GM12892 (cell line): ENCODE measurements around the gene VSIG10L2.
A peak's percentile ranks its signal among the peaks of the same experiment; 100 is the strongest.

ENCODE experiments used
- DNase-seq: peaks from one replicate; pipeline ENCODE4 v3.0.0; 2011; ENCODE audit not compliant: insufficient read length
- FAIRE-seq: peaks from 2 replicates; lab custom pipeline; 2011; peaks lifted over from hg19 to GRCh38; lab: Jason Lieb, UNC
- POLR2A ChIP-seq: IDR thresholded peaks from 2 replicates; pipeline ENCODE4 v1.6.1; 2011; ENCODE audit warnings: low read depth, low read length, control low read depth
- POLR2AphosphoS5 ChIP-seq: IDR thresholded peaks from 2 replicates; pipeline ENCODE4 v1.6.1; 2011; ENCODE audit warnings: low read depth, low read length, control low read depth
- TAF1 ChIP-seq: IDR thresholded peaks from 2 replicates; pipeline ENCODE4 v1.6.1; 2011; ENCODE audit warnings: low read depth, mild to moderate bottlenecking, control low read depth, low read length, borderline replicate concordance

Gene VSIG10L2

GRCh38 chr11:125918140-125918840 is 27.6 kb upstream of the VSIG10L2 start:
- FAIRE-seq (no peak), DNase-seq (no peak)
- TF ChIP-seq POLR2AphosphoS5 = no peak
- no peak for TF ChIP-seq TAF1
- no peak for TF ChIP-seq POLR2A

- no peak for TF ChIP-seq TAF1
- TF ChIP-seq POLR2AphosphoS5 = no peak
- TF ChIP-seq POLR2A = no peak
- FAIRE-seq = no peak
- no peak for DNase-seq
Measured at GRCh38 chr11:125921042-125921441, 24.8 kb upstream of the VSIG10L2 start.

- DNase-seq (no peak), FAIRE-seq (no peak)
- no peak for TF ChIP-seq POLR2A
- TF ChIP-seq POLR2AphosphoS5 = no peak
- no peak for TF ChIP-seq TAF1
Measured at GRCh38 chr11:125922156-125922555, 23.7 kb upstream of the VSIG10L2 start.

- FAIRE-seq (peak; percentile 91), DNase-seq (peak; percentile 43)
- TF ChIP-seq TAF1 (no peak), POLR2A (no peak), POLR2AphosphoS5 (no peak)
Measured at GRCh38 chr11:125923012-125923579, 22.7 kb upstream of the VSIG10L2 start.

GRCh38 chr11:125923633-125924032 is 22.2 kb upstream of the VSIG10L2 start:
- FAIRE-seq = no peak
- no peak for DNase-seq
- TF ChIP-seq POLR2A = no peak
- no peak for TF ChIP-seq POLR2AphosphoS5
- TF ChIP-seq TAF1 = no peak

- DNase-seq = no peak
- no peak for FAIRE-seq
- TF ChIP-seq POLR2A (no peak), TAF1 (no peak), POLR2AphosphoS5 (no peak)
Measured at GRCh38 chr11:125924384-125925007, 21.3 kb upstream of the VSIG10L2 start.

GRCh38 chr11:125925247-125925740 is 20.6 kb upstream of the VSIG10L2 start:
- TF ChIP-seq POLR2AphosphoS5 (no peak), POLR2A (no peak), TAF1 (no peak)
- FAIRE-seq = no peak
- DNase-seq = no peak

GRCh38 chr11:125925804-125926203 is 20.0 kb upstream of the VSIG10L2 start:
- FAIRE-seq = no peak
- no peak for TF ChIP-seq POLR2A
- no peak for TF ChIP-seq POLR2AphosphoS5
- TF ChIP-seq TAF1 = no peak
- no peak for DNase-seq

GRCh38 chr11:125926682-125927081 is 19.2 kb upstream of the VSIG10L2 start:
- no peak for FAIRE-seq
- TF ChIP-seq POLR2A (no peak), POLR2AphosphoS5 (no peak), TAF1 (no peak)
- no peak for DNase-seq

- FAIRE-seq (no peak), DNase-seq (no peak)
- TF ChIP-seq TAF1 = no peak
- TF ChIP-seq POLR2AphosphoS5 = no peak
- no peak for TF ChIP-seq POLR2A
Measured at GRCh38 chr11:125929445-125930075, 16.3 kb upstream of the VSIG10L2 start.

GRCh38 chr11:125930076-125930450 is 15.8 kb upstream of the VSIG10L2 start:
- FAIRE-seq = no peak
- no peak for DNase-seq
- TF ChIP-seq TAF1 (no peak), POLR2AphosphoS5 (no peak), POLR2A (no peak)
